Measurements from ENCODE around the gene GPSM3.

DNA sequence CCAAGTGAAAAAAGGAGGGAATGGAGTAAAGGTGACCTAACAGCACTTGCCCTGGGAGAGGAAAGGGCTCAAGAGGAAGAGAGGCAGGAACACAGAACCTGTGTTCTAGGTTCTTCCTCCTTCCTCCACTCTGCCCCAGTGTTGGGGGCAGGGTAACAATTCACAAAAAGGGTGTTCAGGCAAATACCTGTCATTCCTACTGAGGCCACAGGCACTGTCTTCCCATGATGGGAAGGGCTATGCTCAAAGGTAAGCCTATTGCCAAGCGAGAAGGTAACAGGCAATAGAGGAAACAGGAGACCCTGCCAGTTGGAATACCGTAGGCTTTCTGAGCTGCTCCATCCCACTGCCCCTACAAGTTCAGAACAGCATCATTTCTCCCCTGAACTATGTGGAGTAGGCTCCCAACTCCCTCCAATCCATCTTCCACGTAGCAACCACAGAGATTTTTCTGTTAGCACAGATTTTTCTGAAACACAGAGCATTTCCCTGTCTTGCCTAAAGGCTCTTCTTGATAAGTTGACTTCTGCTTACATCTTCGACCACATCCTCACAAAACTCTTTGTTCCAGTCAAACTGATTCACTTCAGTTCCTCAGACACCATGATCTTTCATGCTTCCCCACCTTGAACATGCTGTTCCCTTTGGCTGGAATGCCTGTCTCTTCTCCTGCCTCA lies 19.3 kb downstream of the GPSM3 start:
- TF ChIP-seq ZNF234 (CRISPR knock-in tag; conservative IDR thresholded peaks at IDR 0.05) (no peak), ZFX (CRISPR knock-in tag; IDR thresholded peaks at IDR 0.05; ENCODE audit: low read depth) (no peak), RAD51 (IDR thresholded peaks at IDR 0.05; ENCODE audit: borderline replicate concordance) (no peak)
- TF ChIP-seq, protein P1, sequence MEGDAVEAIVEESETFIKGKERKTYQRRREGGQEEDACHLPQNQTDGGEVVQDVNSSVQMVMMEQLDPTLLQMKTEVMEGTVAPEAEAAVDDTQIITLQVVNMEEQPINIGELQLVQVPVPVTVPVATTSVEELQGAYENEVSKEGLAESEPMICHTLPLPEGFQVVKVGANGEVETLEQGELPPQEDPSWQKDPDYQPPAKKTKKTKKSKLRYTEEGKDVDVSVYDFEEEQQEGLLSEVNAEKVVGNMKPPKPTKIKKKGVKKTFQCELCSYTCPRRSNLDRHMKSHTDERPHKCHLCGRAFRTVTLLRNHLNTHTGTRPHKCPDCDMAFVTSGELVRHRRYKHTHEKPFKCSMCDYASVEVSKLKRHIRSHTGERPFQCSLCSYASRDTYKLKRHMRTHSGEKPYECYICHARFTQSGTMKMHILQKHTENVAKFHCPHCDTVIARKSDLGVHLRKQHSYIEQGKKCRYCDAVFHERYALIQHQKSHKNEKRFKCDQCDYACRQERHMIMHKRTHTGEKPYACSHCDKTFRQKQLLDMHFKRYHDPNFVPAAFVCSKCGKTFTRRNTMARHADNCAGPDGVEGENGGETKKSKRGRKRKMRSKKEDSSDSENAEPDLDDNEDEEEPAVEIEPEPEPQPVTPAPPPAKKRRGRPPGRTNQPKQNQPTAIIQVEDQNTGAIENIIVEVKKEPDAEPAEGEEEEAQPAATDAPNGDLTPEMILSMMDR (CRISPR knock-in tag; IDR thresholded peaks at IDR 0.05), result no peak
